ENCODE results near the gene CIRBP. TPM values are rescaled to one million over a fixed set of nuclear protein-coding genes. Genes with fewer than 3 reads are reported as not detected.

The CIRBP gene
- 84.4 to 193 TPM (median 96.4 TPM) in 5 replicates for total RNA-seq (2022; extraction: Qiagen RNA extraction; ENCODE audit: low read depth)

GRCh38 chr19:1269065-1269477 lies at the start of gene CIRBP:
Gene CIRBP (plus strand): TSS chr19:1269332. CDS start chr19:1270934, 1,602 bp downstream.

GRCh38 chr19:1237754-1238368 lies 31.3 kb upstream of the CIRBP start, which contains the start of gene CBARP:
Gene CBARP (minus strand): TSS chr19:1238005. CDS start chr19:1236100, 1,905 bp downstream.

DNA sequence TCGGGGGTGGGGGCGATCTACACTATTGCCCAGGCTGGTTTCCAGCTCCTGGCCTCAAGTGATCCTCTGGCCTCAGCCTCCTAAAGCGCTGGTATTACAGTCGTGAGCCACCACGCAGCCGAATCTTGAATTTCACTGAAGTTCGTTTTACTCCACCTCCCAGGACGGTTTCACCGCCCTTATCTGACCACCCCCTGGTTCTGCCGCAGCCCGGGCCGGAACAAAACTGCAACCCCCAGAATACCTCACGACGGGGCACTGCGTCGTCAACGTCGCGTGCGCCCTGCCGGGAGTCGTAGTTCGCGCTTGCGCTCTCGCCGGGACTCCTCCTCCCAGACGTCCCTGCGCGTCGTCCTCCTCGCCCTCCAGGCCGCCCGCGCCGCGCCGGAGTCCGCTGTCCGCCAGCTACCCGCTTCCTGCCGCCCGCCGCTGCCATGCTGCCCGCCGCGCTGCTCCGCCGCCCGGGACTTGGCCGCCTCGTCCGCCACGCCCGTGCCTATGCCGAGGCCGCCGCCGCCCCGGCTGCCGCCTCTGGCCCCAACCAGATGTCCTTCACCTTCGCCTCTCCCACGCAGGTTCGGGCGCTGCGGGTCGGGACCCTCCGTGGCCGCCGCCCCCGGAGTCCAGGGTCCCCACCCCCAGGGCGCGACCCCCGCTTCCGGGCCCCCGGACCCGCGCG lies 27.6 kb upstream of the CIRBP start, which contains the start of gene ATP5F1D:
TSS of gene ATP5F1D (plus strand) at position 335 of the 679 bp plus-strand sequence. CDS start at position 435, 100 bp downstream.

DNA sequence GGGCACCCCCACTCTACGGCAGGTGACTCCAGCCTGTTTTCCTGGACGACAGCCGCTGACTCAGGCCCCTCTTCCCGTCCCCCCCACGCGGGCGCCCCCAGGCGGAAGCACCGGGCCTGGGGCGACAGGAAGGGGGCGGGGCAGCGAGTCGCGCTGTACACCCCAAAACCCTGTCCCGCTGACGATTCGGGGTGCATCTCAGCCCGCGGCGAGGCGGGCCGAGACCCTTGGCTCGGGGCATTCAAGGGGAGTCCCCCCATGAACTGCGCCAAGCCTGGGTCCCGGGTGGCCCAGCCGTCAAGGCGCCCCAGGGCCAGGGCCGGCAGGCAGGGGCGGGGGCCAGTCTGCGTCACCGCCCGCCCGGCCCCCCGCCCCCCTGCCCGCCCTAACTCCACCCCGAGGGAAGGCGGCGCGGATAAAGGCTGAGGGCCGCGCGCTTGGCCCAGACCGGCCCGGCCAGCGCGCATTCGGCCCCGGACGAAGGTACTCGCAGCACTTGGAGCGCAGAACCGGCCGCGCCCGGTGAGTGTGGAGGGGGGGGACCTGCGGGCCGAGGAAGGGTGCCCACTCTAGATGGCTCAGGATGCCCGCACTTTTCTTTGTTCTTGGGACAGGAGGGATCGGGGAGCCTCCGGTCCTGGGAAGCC lies 20.9 kb upstream of the CIRBP start, which contains the start of gene MIDN:
TSS of gene MIDN (plus strand) at position 445 of the 647 bp plus-strand sequence. CDS start 1,714 bp downstream, outside the sequence.

GRCh38 chr19:1275260-1275975 lies 6.3 kb downstream of the CIRBP start, which contains the start of gene FAM174C:
Gene FAM174C (plus strand): TSS chr19:1275530. CDS start chr19:1275550, 20 bp downstream.

DNA sequence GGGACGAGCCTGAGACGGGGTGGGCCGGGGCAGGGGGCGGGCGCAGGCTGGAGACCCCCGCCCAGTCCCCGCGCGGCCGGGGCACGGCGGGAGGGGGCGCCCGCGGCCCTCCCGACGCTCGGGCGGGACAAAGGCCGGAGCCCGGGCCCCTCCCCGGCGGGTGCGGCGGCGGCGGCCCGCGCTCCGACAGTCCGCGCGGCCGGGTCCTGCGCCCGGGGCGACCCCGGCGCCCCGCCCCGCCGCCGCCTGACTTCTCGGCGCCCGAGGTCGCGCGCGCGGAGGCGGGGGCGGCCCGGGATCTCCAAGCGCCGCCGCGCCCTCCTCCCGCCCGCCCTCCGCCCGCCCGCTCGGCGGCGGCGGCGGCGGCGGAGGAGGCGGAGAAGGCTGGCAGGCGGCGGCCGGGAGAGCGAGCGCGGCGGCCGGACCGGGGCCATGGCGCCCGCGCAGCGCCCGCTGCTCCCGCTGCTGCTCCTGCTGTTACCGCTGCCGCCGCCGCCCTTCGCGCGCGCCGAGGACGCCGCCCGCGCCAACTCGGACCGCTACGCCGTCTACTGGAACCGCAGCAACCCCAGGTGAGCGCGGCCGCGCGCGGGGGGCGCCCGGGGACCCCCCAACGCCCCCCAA lies 16.7 kb downstream of the CIRBP start, which contains the start of gene EFNA2:
TSS of gene EFNA2 (plus strand) at position 137 of the 624 bp plus-strand sequence. CDS start at position 433, 296 bp downstream.

Other genes starting within 250 kb of the CIRBP start
- 72.1 to 118 TPM (median 104 TPM) in 5 replicates for gene TMEM259, start 248.2 kb upstream of the CIRBP start, total RNA-seq (2022; extraction: Qiagen RNA extraction; ENCODE audit: low read depth)
- gene RNU6-2, start 247.8 kb upstream of the CIRBP start, total RNA-seq (2022; extraction: Qiagen RNA extraction; ENCODE audit: low read depth) = not detected in 5 replicates
- 48.1 to 59.4 TPM (median 53.7 TPM) in 5 replicates for gene CNN2, start 242.7 kb upstream of the CIRBP start, total RNA-seq (2022; extraction: Qiagen RNA extraction; ENCODE audit: low read depth)
- 5.8 to 11.0 TPM (median 7.6 TPM) in 5 replicates for gene ABCA7, start 229.2 kb upstream of the CIRBP start, total RNA-seq (2022; extraction: Qiagen RNA extraction; ENCODE audit: low read depth)
- 1.8 to 2.2 TPM (median 2.0 TPM) in 5 replicates for gene ARHGAP45, start 202.2 kb upstream of the CIRBP start, total RNA-seq (2022; extraction: Qiagen RNA extraction; ENCODE audit: low read depth)
- 175 to 251 TPM (median 234 TPM) in 5 replicates for gene POLR2E, start 174.0 kb upstream of the CIRBP start, total RNA-seq (2022; extraction: Qiagen RNA extraction; ENCODE audit: low read depth)
- gene GPX4, start 165.3 kb upstream of the CIRBP start, total RNA-seq (2022; extraction: Qiagen RNA extraction; ENCODE audit: low read depth) = 387 to 508 TPM (median 482 TPM) in 5 replicates
- 31.9 to 52.8 TPM (median 46.5 TPM) in 5 replicates for gene SBNO2, start 95.1 kb upstream of the CIRBP start, total RNA-seq (2022; extraction: Qiagen RNA extraction; ENCODE audit: low read depth)
- gene STK11, start 63.6 kb upstream of the CIRBP start, total RNA-seq (2022; extraction: Qiagen RNA extraction; ENCODE audit: low read depth) = 38.1 to 41.5 TPM (median 39.5 TPM) in 5 replicates
- gene CBARP, start 31.3 kb upstream of the CIRBP start, total RNA-seq (2022; extraction: Qiagen RNA extraction; ENCODE audit: low read depth) = 2.7 to 4.6 TPM (median 4.4 TPM) in 5 replicates
- 82.0 to 171 TPM (median 161 TPM) in 5 replicates for gene ATP5F1D, start 27.6 kb upstream of the CIRBP start, total RNA-seq (2022; extraction: Qiagen RNA extraction; ENCODE audit: low read depth)
- gene MIDN, start 20.7 kb upstream of the CIRBP start, total RNA-seq (2022; extraction: Qiagen RNA extraction; ENCODE audit: low read depth) = 40.2 to 50.8 TPM (median 42.4 TPM) in 5 replicates
- 46.2 to 97.9 TPM (median 81.9 TPM) in 5 replicates for gene FAM174C, start 6.2 kb downstream of the CIRBP start, total RNA-seq (2022; extraction: Qiagen RNA extraction; ENCODE audit: low read depth)
- gene EFNA2, start 16.5 kb downstream of the CIRBP start, total RNA-seq (2022; extraction: Qiagen RNA extraction; ENCODE audit: low read depth) = 0.98 to 2.3 TPM (median 1.7 TPM) in 5 replicates
- 69.3 to 82.1 TPM (median 71.5 TPM) in 5 replicates for gene NDUFS7, start 114.6 kb downstream of the CIRBP start, total RNA-seq (2022; extraction: Qiagen RNA extraction; ENCODE audit: low read depth)
- 22.6 to 42.2 TPM (median 39.2 TPM) in 5 replicates for gene GAMT, start 132.2 kb downstream of the CIRBP start, total RNA-seq (2022; extraction: Qiagen RNA extraction; ENCODE audit: low read depth)
- 80.7 to 112 TPM (median 102 TPM) in 5 replicates for gene DAZAP1, start 138.3 kb downstream of the CIRBP start, total RNA-seq (2022; extraction: Qiagen RNA extraction; ENCODE audit: low read depth)
- gene RPS15, start 169.1 kb downstream of the CIRBP start, total RNA-seq (2022; extraction: Qiagen RNA extraction; ENCODE audit: low read depth) = 1,399 to 2,023 TPM (median 1,902 TPM) in 5 replicates
- gene APC2, start 180.8 kb downstream of the CIRBP start, total RNA-seq (2022; extraction: Qiagen RNA extraction; ENCODE audit: low read depth) = 1.3 to 2.0 TPM (median 1.7 TPM) in 5 replicates
- gene C19orf25, start 209.9 kb downstream of the CIRBP start, total RNA-seq (2022; extraction: Qiagen RNA extraction; ENCODE audit: low read depth) = 9.6 to 21.2 TPM (median 17.2 TPM) in 5 replicates
- gene PCSK4, start 221.0 kb downstream of the CIRBP start, total RNA-seq (2022; extraction: Qiagen RNA extraction; ENCODE audit: low read depth) = 0.62 to 1.0 TPM (median 0.86 TPM) in 5 replicates
- 3.0 to 5.5 TPM (median 5.3 TPM) in 5 replicates for gene REEP6, start 221.8 kb downstream of the CIRBP start, total RNA-seq (2022; extraction: Qiagen RNA extraction; ENCODE audit: low read depth)
- gene ADAMTSL5, start 243.7 kb downstream of the CIRBP start, total RNA-seq (2022; extraction: Qiagen RNA extraction; ENCODE audit: low read depth) = 2.0 to 3.9 TPM (median 3.2 TPM) in 5 replicates